ENCODE results near the gene ATP23.

Gene ATP23

GRCh38 chr12:57905812-57906475 lies 35.4 kb upstream of the ATP23 start:
- TF ChIP-seq FOXP2 (optimal IDR thresholded peaks at IDR 0.05; ENCODE audit: borderline replicate concordance, extremely low read depth, extremely low read length, insufficient read depth) (no peak), POLR2AphosphoS5 (IDR thresholded peaks at IDR 0.05; ENCODE audit: low read depth, low read length) (no peak), TAF1 (IDR thresholded peaks at IDR 0.05; ENCODE audit: borderline replicate concordance, insufficient read depth, low read length) (no peak), REST (IDR thresholded peaks at IDR 0.05; ENCODE audit: insufficient read depth in 1 of 2, low read depth in 2 of 2, low read length in 2 of 2) (no peak), SIN3A (IDR thresholded peaks at IDR 0.05; ENCODE audit: borderline replicate concordance, insufficient read depth, low read length) (no peak)

GRCh38 chr12:57906821-57907220 lies 34.5 kb upstream of the ATP23 start:
- no peak for TF ChIP-seq FOXP2 (optimal IDR thresholded peaks at IDR 0.05; ENCODE audit: borderline replicate concordance, extremely low read depth, extremely low read length, insufficient read depth)

GRCh38 chr12:57907281-57907680 lies 34.1 kb upstream of the ATP23 start:
- TF ChIP-seq TAF1 (IDR thresholded peaks at IDR 0.05; ENCODE audit: borderline replicate concordance, insufficient read depth, low read length) (no peak), POLR2AphosphoS5 (IDR thresholded peaks at IDR 0.05; ENCODE audit: low read depth, low read length) (no peak), FOXP2 (optimal IDR thresholded peaks at IDR 0.05; ENCODE audit: borderline replicate concordance, extremely low read depth, extremely low read length, insufficient read depth) (no peak), SIN3A (IDR thresholded peaks at IDR 0.05; ENCODE audit: borderline replicate concordance, insufficient read depth, low read length) (no peak), REST (IDR thresholded peaks at IDR 0.05; ENCODE audit: insufficient read depth in 1 of 2, low read depth in 2 of 2, low read length in 2 of 2) (no peak)

- TF ChIP-seq SIN3A (IDR thresholded peaks at IDR 0.05; ENCODE audit: borderline replicate concordance, insufficient read depth, low read length), result no peak
- no peak for TF ChIP-seq FOXP2 (optimal IDR thresholded peaks at IDR 0.05; ENCODE audit: borderline replicate concordance, extremely low read depth, extremely low read length, insufficient read depth)
- no peak for TF ChIP-seq POLR2AphosphoS5 (IDR thresholded peaks at IDR 0.05; ENCODE audit: low read depth, low read length)
- TF ChIP-seq REST (IDR thresholded peaks at IDR 0.05; ENCODE audit: insufficient read depth in 1 of 2, low read depth in 2 of 2, low read length in 2 of 2), result no peak
- TF ChIP-seq TAF1 (IDR thresholded peaks at IDR 0.05; ENCODE audit: borderline replicate concordance, insufficient read depth, low read length), result no peak
These were observed 32.9 kb upstream of the ATP23 start for GRCh38 chr12:57908511-57908910.

GRCh38 chr12:57909056-57909455 lies 32.3 kb upstream of the ATP23 start:
- TF ChIP-seq POLR2AphosphoS5 (IDR thresholded peaks at IDR 0.05; ENCODE audit: low read depth, low read length) (no peak), REST (IDR thresholded peaks at IDR 0.05; ENCODE audit: insufficient read depth in 1 of 2, low read depth in 2 of 2, low read length in 2 of 2) (no peak), TAF1 (IDR thresholded peaks at IDR 0.05; ENCODE audit: borderline replicate concordance, insufficient read depth, low read length) (no peak), SIN3A (IDR thresholded peaks at IDR 0.05; ENCODE audit: borderline replicate concordance, insufficient read depth, low read length) (no peak), FOXP2 (optimal IDR thresholded peaks at IDR 0.05; ENCODE audit: borderline replicate concordance, extremely low read depth, extremely low read length, insufficient read depth) (no peak)
